ENCODE data around the gene DBX2.

Gene DBX2

DNA sequence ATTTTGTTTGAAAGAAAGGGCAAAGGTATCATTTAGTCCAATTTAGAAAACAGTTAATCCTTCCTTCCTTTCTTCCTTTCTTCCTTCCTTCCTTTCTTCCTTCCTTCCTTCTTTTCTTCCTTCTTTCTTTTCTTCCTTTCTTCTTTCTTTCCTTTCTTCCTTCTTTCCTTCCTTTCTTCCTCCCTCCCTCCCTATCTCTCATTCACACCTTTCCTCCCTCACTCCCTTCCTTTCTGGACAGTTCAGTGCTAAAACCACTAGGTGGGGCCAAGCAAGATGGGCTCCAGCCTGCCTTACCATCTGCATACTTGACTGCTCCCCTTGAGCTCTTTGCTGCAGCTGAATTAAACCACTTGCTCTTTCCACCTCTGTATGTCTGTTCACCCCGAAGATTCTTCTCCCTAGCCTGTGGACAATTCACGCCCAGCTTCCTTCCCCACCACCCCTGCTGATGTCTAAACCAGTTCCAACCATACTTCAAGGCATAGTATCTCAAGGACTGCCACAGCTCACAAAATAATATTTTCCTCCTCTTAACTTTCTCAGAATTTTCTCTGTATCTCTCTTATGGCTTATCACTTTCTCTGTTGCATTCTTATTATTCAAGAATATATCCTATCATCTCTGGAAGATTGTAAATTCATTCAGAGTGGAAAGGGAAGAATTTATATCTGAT, 78.0 kb downstream of the DBX2 start:
- Histone ChIP-seq H3K9ac (no peak overlapping the region), H3K4me1 (peaks cover 5 to 37% (median 23%) of the 10 kb centered on the region in 10 experiments; a peak in 16 of 20 replicates), H3K4me2 (no peak overlapping the region), H3K27ac (no peak overlapping the region), H4K20me1 (no peaks in the 10 kb centered on the region), H3K4me3 (no peak overlapping the region), H3K27me3 (no peaks in the 10 kb centered on the region), H3K36me3 (no peaks in the 10 kb centered on the region), H3K9me3 (replicated peaks in 1 of 11) (peaks cover 0 to 7% (median 0%) of the 10 kb centered on the region in 11 experiments; a peak in 2 of 22 replicates)
- TF ChIP-seq Cebpa-rat (IDR thresholded peaks at IDR 0.05) = no peak

- no peak overlapping the region for H3K9ac ChIP-seq
- H3K36me3 ChIP-seq = no peaks in the 10 kb centered on the region
- H3K4me2 ChIP-seq = peak overlapping the region in 8 of 11 experiments; percentile 22 to 62 (median 48); a peak in 12 of 22 replicates
- H3K4me3 ChIP-seq = no peak overlapping the region
- H3K4me1 ChIP-seq = peaks cover 5 to 42% (median 23%) of the 10 kb centered on the region in 10 experiments; a peak in 16 of 20 replicates
- peak overlapping the region in 1 of 11 experiments; percentile 31; a peak in 1 of 22 replicates for H3K27ac ChIP-seq
- H4K20me1 ChIP-seq = no peaks in the 10 kb centered on the region
- peaks cover 13 to 37% (median 28%) of the 10 kb centered on the region in 11 experiments; a peak in 21 of 22 replicates for H3K9me3 ChIP-seq (replicated peaks in 1 of 11)
- H3K27me3 ChIP-seq = no peaks in the 10 kb centered on the region
- no peak for TF ChIP-seq Cebpa-rat (IDR thresholded peaks at IDR 0.05)
Observed at GRCh38 chr12:44968965-44969364, 81.9 kb downstream of the DBX2 start.

All from BLaER1 treated with 17β-estradiol and CSF1 and Interleukin-3, amounts not matched to agents 10 nM and 100 nM (cell line).